ENCODE measurements around the gene OAS3. TPM values are rescaled to one million over a fixed set of nuclear protein-coding genes. Genes with fewer than 3 reads are reported as not detected.

The OAS3 gene
- total RNA-seq, 4 donors from 2014 or later, result 7.3 to 24.9 (median 14.3) TPM

- TF ChIP-seq CTCF (IDR thresholded peaks at IDR 0.05; ENCODE audit: low read depth), result no peak
Measured at GRCh38 chr12:112970391-112970790, 32.1 kb downstream of the OAS3 start.

GRCh38 chr12:112971248-112971647, 33.0 kb downstream of the OAS3 start:
- TF ChIP-seq CTCF (IDR thresholded peaks at IDR 0.05; ENCODE audit: low read depth), result no peak

GRCh38 chr12:112973011-112973735, 34.9 kb downstream of the OAS3 start:
- no peak for TF ChIP-seq CTCF (IDR thresholded peaks at IDR 0.05; ENCODE audit: low read depth)

- TF ChIP-seq CTCF (IDR thresholded peaks at IDR 0.05; ENCODE audit: low read depth), result no peak
Measured at GRCh38 chr12:112973818-112974231, 35.6 kb downstream of the OAS3 start.

- TF ChIP-seq CTCF (IDR thresholded peaks at IDR 0.05; ENCODE audit: low read depth), result no peak
Measured at GRCh38 chr12:112974904-112975303, 36.6 kb downstream of the OAS3 start.

GRCh38 chr12:112977139-112977538, 38.9 kb downstream of the OAS3 start:
- no peak for TF ChIP-seq CTCF (IDR thresholded peaks at IDR 0.05; ENCODE audit: low read depth)

- no peak for TF ChIP-seq CTCF (IDR thresholded peaks at IDR 0.05; ENCODE audit: low read depth)
Measured at GRCh38 chr12:112977641-112978040, 39.4 kb downstream of the OAS3 start.
